ENCODE results near the gene AQP4. TPM values are rescaled to one million over a fixed set of nuclear protein-coding genes. Genes with fewer than 3 reads are reported as not detected.

The AQP4 gene
- total and polyA plus RNA-seq, 11 donors, result 0.33 to 25.0 (median 8.3) TPM; not detected in 1

- peaks cover 0 to 32% (median 9%) of the 10 kb centered on the region in 12 donors for H3K9me3 ChIP-seq
- no peak overlapping the region for H3K27ac ChIP-seq
- no peaks in the 10 kb centered on the region for H3K36me3 ChIP-seq
- no peak overlapping the region for H3K4me3 ChIP-seq
- intact Hi-C loops (cut with DNase I), result loop anchor here in 6 of 10 donors (10.0 kb wide), 4 partner anchors 146 to 786 kb away; no protein-coding TSS in a partner anchor
- no peaks in the 10 kb centered on the region for H3K27me3 ChIP-seq
- 71 to 84% (median 76%) methylated on average over 1 of the region's 1 CpG for WGBS, 4 donors
- H3K4me1 ChIP-seq, result no peaks in the 10 kb centered on the region
- ATAC-seq (no peak), DNase-seq (no peak)
- TF ChIP-seq POLR2A (IDR thresholded peaks at IDR 0.05), result no peak
- TF ChIP-seq, protein P1, sequence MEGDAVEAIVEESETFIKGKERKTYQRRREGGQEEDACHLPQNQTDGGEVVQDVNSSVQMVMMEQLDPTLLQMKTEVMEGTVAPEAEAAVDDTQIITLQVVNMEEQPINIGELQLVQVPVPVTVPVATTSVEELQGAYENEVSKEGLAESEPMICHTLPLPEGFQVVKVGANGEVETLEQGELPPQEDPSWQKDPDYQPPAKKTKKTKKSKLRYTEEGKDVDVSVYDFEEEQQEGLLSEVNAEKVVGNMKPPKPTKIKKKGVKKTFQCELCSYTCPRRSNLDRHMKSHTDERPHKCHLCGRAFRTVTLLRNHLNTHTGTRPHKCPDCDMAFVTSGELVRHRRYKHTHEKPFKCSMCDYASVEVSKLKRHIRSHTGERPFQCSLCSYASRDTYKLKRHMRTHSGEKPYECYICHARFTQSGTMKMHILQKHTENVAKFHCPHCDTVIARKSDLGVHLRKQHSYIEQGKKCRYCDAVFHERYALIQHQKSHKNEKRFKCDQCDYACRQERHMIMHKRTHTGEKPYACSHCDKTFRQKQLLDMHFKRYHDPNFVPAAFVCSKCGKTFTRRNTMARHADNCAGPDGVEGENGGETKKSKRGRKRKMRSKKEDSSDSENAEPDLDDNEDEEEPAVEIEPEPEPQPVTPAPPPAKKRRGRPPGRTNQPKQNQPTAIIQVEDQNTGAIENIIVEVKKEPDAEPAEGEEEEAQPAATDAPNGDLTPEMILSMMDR (IDR thresholded peaks at IDR 0.05), result no peak
Measured at GRCh38 chr18:26819046-26819445, 46.5 kb downstream of the AQP4 start.

DNA sequence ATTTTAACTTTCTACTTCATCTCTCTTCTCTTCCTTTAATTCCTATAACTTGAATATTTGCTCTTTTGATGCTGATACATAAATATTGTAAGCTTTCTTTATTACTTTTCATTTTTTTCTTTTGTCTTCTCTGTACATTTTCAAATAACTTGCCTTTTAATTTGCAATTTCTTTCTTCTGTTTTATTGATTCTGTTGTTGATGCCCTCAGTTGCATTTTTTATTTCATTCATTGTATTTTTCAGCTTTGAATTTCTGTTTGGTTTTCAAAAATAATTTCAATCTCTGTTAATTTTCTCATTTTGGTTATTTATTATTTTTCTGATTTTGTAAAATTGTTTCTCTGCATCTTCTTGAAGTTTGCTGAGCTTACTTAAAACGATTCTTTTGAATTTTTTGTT, 47.0 kb downstream of the AQP4 start:
- Histone ChIP-seq H3K27ac (no peak overlapping the region), H3K36me3 (no peaks in the 10 kb centered on the region), H3K9me3 (peaks cover 0 to 32% (median 9%) of the 10 kb centered on the region in 12 donors), H3K4me3 (no peak overlapping the region), H3K4me1 (no peaks in the 10 kb centered on the region), H3K27me3 (no peaks in the 10 kb centered on the region)
- 66 to 79% (median 74%) methylated on average over 1 of the region's 1 CpG for WGBS, 4 donors
- intact Hi-C loops (cut with DNase I), result loop anchor here in 6 of 10 donors (10.0 kb wide), 4 partner anchors 146 to 786 kb away; no protein-coding TSS in a partner anchor
- DNase-seq (no peak), ATAC-seq (no peak)
- TF ChIP-seq, protein P1 (IDR thresholded peaks at IDR 0.05), result no peak
- TF ChIP-seq POLR2A (IDR thresholded peaks at IDR 0.05), result no peak

- TF ChIP-seq, protein P1 (IDR thresholded peaks at IDR 0.05), result peak; percentile 37 to 67 (median 58)
- TF ChIP-seq POLR2A (IDR thresholded peaks at IDR 0.05), result no peak
- ATAC-seq (peak in 2 of 4 donors; percentile 74 to 75), DNase-seq (peak in 2 of 5 donors; percentile 22 to 25)
- no peaks in the 10 kb centered on the region for H3K36me3 ChIP-seq
- 31 to 54% (median 48%) methylated on average over 1 of the region's 1 CpG for WGBS, 4 donors
- H3K27ac ChIP-seq, result no peak overlapping the region
- H3K4me3 ChIP-seq, result no peak overlapping the region
- H3K4me1 ChIP-seq, result no peaks in the 10 kb centered on the region
- peaks cover 0 to 7% (median 0%) of the 10 kb centered on the region in 9 donors for H3K27me3 ChIP-seq
- intact Hi-C loops (cut with DNase I), result loop anchor here (2.0 to 10.0 kb wide), 12 partner anchors 148 to 792 kb away; no protein-coding TSS in a partner anchor
- peaks cover 0 to 14% (median 0%) of the 10 kb centered on the region in 12 donors for H3K9me3 ChIP-seq
Measured at GRCh38 chr18:26813043-26813442, 52.5 kb downstream of the AQP4 start.

DNA sequence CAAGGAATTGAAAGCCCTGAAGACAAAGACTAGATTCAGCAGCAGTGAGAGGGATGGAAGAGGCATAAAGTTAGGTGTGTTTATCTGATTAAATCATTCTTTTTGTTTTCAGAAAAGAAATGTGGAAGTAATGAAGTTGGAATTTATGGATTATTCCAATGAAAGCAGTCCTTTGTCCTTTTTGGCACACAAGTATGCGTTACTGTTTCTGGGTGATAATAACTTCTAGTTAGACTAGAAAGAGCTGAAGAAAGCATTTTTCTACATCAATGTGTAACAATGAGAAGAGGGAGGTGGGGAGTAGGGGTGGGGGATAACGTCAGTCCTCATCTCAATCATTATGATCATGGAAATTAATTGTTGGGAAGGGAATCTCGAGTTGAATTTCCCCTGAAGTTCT, 53.0 kb downstream of the AQP4 start:
- Histone ChIP-seq H3K27me3 (peaks cover 0 to 7% (median 0%) of the 10 kb centered on the region in 9 donors), H3K9me3 (peaks cover 0 to 8% (median 0%) of the 10 kb centered on the region in 12 donors), H3K36me3 (no peaks in the 10 kb centered on the region), H3K4me1 (no peaks in the 10 kb centered on the region), H3K4me3 (no peak overlapping the region), H3K27ac (no peak overlapping the region)
- intact Hi-C loops (cut with DNase I), result loop anchor here (2.0 to 10.0 kb wide), 12 partner anchors 148 to 792 kb away; no protein-coding TSS in a partner anchor
- no peak for DNase-seq
- TF ChIP-seq, protein P1 (IDR thresholded peaks at IDR 0.05), result no peak
- no peak for TF ChIP-seq POLR2A (IDR thresholded peaks at IDR 0.05)
- no peak for ATAC-seq
- 68 to 80% (median 76%) methylated on average over 3 of the region's 3 CpGs for WGBS, 4 donors
